ENCODE measurements around the gene NOL12. TPM values are rescaled to one million over a fixed set of nuclear protein-coding genes. Genes with fewer than 3 reads are reported as not detected.

NOL12 gene
- polyA plus RNA-seq, 6 donors from 2014 or later: 35.7 to 60.6 (median 40.2) TPM

GRCh38 chr22:37741312-37741795, 55.2 kb downstream of the NOL12 start:
- H3K36me3 Mint-ChIP-seq: no peaks in the 10 kb centered on the region
- H3K4me1 Mint-ChIP-seq: peaks cover 8 to 16% (median 14%) of the 10 kb centered on the region in 3 donors
- DNase-seq (no peak), ATAC-seq (ENCODE audit: low read depth in 2 of 2) (no peak)
- H3K4me3 Mint-ChIP-seq: peak overlapping the region in 1 of 8 donors; percentile 18
- no peak overlapping the region for H3K27ac Mint-ChIP-seq
- H3K9me3 Mint-ChIP-seq: peaks cover 0 to 5% (median 0%) of the 10 kb centered on the region in 7 donors
- peaks cover 0 to 13% (median 10%) of the 10 kb centered on the region in 3 donors for H3K27me3 Mint-ChIP-seq

GRCh38 chr22:37742376-37743171, 56.4 kb downstream of the NOL12 start:
- peaks cover 0 to 10% (median 8%) of the 10 kb centered on the region in 3 donors for H3K27me3 Mint-ChIP-seq
- peaks cover 0 to 5% (median 0%) of the 10 kb centered on the region in 7 donors for H3K9me3 Mint-ChIP-seq
- no peak for DNase-seq
- H3K4me3 Mint-ChIP-seq: peak overlapping the region in 2 of 8 donors; percentile 73 to 97
- ATAC-seq (ENCODE audit: low read depth in 2 of 2): no peak
- peak overlapping the region in 3 of 6 donors; percentile 17 to 85 (median 21) for H3K27ac Mint-ChIP-seq
- peaks cover 8 to 22% (median 22%) of the 10 kb centered on the region in 3 donors for H3K4me1 Mint-ChIP-seq
- H3K36me3 Mint-ChIP-seq: no peaks in the 10 kb centered on the region

Other genes starting within 250 kb of the NOL12 start
- 100 to 1,000 TPM; 145 to 298 (median 186) TPM for gene MFNG, start 200.0 kb upstream of the NOL12 start, polyA plus RNA-seq (ENCODE audit: low read depth in 6 of 6)
- gene CARD10, start 166.9 kb upstream of the NOL12 start, polyA plus RNA-seq (ENCODE audit: low read depth in 6 of 6): not detected
- gene CDC42EP1, start 125.9 kb upstream of the NOL12 start, polyA plus RNA-seq (ENCODE audit: low read depth in 6 of 6): under 1 TPM in 5 of 6 donors, not detected in 1; 0.22 to 0.82 (median 0.26) TPM
- 1 to 10 TPM in 1 of 6 donors, under 1 TPM in 3, not detected in 2; 0.60 to 2.6 (median 0.66) TPM for gene LGALS2, start 106.3 kb upstream of the NOL12 start, polyA plus RNA-seq (ENCODE audit: low read depth in 6 of 6)
- gene GGA1, start 77.5 kb upstream of the NOL12 start, polyA plus RNA-seq (ENCODE audit: low read depth in 6 of 6): 10 to 100 TPM; 15.5 to 28.9 (median 24.2) TPM
- 1 to 10 TPM; 2.7 to 8.0 (median 3.2) TPM for gene SH3BP1, start 46.7 kb upstream of the NOL12 start, polyA plus RNA-seq (ENCODE audit: low read depth in 6 of 6)
- 10 to 100 TPM in 1 of 6 donors, 1 to 10 TPM in 5; 4.0 to 14.3 (median 7.6) TPM for gene PDXP, start 27.6 kb upstream of the NOL12 start, polyA plus RNA-seq (ENCODE audit: low read depth in 6 of 6)
- gene LGALS1, start 10.7 kb upstream of the NOL12 start, polyA plus RNA-seq (ENCODE audit: low read depth in 6 of 6): 10 to 100 TPM in 4 of 6 donors, 1 to 10 TPM in 2; 4.1 to 35.3 (median 12.8) TPM
- gene TRIOBP, start 10.7 kb downstream of the NOL12 start, polyA plus RNA-seq (ENCODE audit: low read depth in 6 of 6): 10 to 100 TPM; 13.7 to 19.5 (median 16.2) TPM
- gene GCAT, start 121.6 kb downstream of the NOL12 start, polyA plus RNA-seq (ENCODE audit: low read depth in 6 of 6): not detected
- gene GALR3, start 137.0 kb downstream of the NOL12 start, polyA plus RNA-seq (ENCODE audit: low read depth in 6 of 6): not detected
- 10 to 100 TPM in 4 of 6 donors, 1 to 10 TPM in 2; 2.6 to 19.3 (median 14.4) TPM for gene ANKRD54, start 158.0 kb downstream of the NOL12 start, polyA plus RNA-seq (ENCODE audit: low read depth in 6 of 6)
- gene EIF3L, start 163.1 kb downstream of the NOL12 start, polyA plus RNA-seq (ENCODE audit: low read depth in 6 of 6): 100 to 1,000 TPM; 260 to 316 (median 300) TPM
- 1 to 10 TPM; 2.6 to 8.0 (median 3.1) TPM for gene MICALL1, start 220.0 kb downstream of the NOL12 start, polyA plus RNA-seq (ENCODE audit: low read depth in 6 of 6)

Data from naive B cell (primary cell).